ENCODE results near the gene CFAP77.

CFAP77 gene

GRCh38 chr9:132606066-132606465 lies 196.1 kb downstream of the CFAP77 start:
- DNase-seq = no peak

- DNase-seq = no peak
These were observed 199.2 kb downstream of the CFAP77 start for GRCh38 chr9:132609184-132609583.

GRCh38 chr9:132609829-132610228 lies 199.8 kb downstream of the CFAP77 start:
- DNase-seq = no peak

GRCh38 chr9:132610661-132611060 lies 200.7 kb downstream of the CFAP77 start:
- DNase-seq = no peak

- no peak for DNase-seq
These were observed 204.3 kb downstream of the CFAP77 start for GRCh38 chr9:132614324-132614723.

- DNase-seq = no peak
These were observed 205.8 kb downstream of the CFAP77 start for GRCh38 chr9:132615774-132616173.

- no peak for DNase-seq
These were observed 206.7 kb downstream of the CFAP77 start for GRCh38 chr9:132616725-132617124.

GRCh38 chr9:132622159-132622558 lies 212.1 kb downstream of the CFAP77 start:
- DNase-seq = no peak

All from inflammatory macrophage (primary cell).